Type B pancreatic cell (in vitro differentiated cells): ENCODE data around the gene WIPF1. TPM values are rescaled to one million over a fixed set of nuclear protein-coding genes. Genes with fewer than 3 reads are reported as not detected.

ENCODE experiments used
- DNase-seq: peaks from one replicate; pipeline ENCODE4 v3.0.0; 2021; ENCODE audit warnings: mixed read lengths; ENCODE audit not compliant: unreplicated experiment; ENCODE audit errors: extremely low spot score
- H3K27ac Mint-ChIP-seq: 2 replicates; pipeline ENCODE4 v1.8.0; 2021; ENCODE audit warnings: mild to moderate bottlenecking, mixed read lengths
- H3K27me3 Mint-ChIP-seq: 2 replicates; pipeline ENCODE4 v1.8.0; 2021; ENCODE audit warnings: mixed read lengths
- H3K36me3 Mint-ChIP-seq: 2 replicates; pipeline ENCODE4 v1.8.0; 2021; ENCODE audit warnings: mixed read lengths
- H3K4me1 Mint-ChIP-seq: one replicate; pipeline ENCODE4 v1.8.0; 2021; ENCODE audit warnings: mixed read lengths; ENCODE audit not compliant: unreplicated experiment
- H3K4me3 Mint-ChIP-seq: 2 replicates; pipeline ENCODE4 v1.8.0; 2021; ENCODE audit warnings: mild to moderate bottlenecking, mixed read lengths
- H3K9me3 Mint-ChIP-seq: 2 replicates; pipeline ENCODE4 v1.8.0; 2021; ENCODE audit warnings: mixed read lengths
- total RNA-seq: library from RNA; stranded (reverse); gene quantifications from 2 replicates; pipeline ENCODE4 v1.2.1, GENCODE V29; 2021; ENCODE audit warnings: low replicate concordance
- TF ChIP-seq, protein P1 (sequence below): fragments of 200-600 bp; sonication (generic); conservative IDR thresholded peaks from 2 replicates; pipeline ENCODE4 v1.5.0; 2021; ENCODE audit warnings: antibody characterized with exemption, mild to moderate bottlenecking

WIPF1 gene
- total RNA-seq, 1 donor from 2014 or later: 19.2 TPM

GRCh38 chr2:174602745-174603144, 5.1 kb upstream of the WIPF1 start:
- Mint-ChIP-seq H3K9me3 (peaks cover 8% of the 10 kb centered on the region), H3K27ac (no peak overlapping the region), H3K4me3 (no peak overlapping the region), H3K4me1 (peaks cover 3% of the 10 kb centered on the region), H3K36me3 (no peaks in the 10 kb centered on the region), H3K27me3 (no peaks in the 10 kb centered on the region)
- TF ChIP-seq, protein P1, sequence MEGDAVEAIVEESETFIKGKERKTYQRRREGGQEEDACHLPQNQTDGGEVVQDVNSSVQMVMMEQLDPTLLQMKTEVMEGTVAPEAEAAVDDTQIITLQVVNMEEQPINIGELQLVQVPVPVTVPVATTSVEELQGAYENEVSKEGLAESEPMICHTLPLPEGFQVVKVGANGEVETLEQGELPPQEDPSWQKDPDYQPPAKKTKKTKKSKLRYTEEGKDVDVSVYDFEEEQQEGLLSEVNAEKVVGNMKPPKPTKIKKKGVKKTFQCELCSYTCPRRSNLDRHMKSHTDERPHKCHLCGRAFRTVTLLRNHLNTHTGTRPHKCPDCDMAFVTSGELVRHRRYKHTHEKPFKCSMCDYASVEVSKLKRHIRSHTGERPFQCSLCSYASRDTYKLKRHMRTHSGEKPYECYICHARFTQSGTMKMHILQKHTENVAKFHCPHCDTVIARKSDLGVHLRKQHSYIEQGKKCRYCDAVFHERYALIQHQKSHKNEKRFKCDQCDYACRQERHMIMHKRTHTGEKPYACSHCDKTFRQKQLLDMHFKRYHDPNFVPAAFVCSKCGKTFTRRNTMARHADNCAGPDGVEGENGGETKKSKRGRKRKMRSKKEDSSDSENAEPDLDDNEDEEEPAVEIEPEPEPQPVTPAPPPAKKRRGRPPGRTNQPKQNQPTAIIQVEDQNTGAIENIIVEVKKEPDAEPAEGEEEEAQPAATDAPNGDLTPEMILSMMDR: no peak
- no peak for DNase-seq

DNA sequence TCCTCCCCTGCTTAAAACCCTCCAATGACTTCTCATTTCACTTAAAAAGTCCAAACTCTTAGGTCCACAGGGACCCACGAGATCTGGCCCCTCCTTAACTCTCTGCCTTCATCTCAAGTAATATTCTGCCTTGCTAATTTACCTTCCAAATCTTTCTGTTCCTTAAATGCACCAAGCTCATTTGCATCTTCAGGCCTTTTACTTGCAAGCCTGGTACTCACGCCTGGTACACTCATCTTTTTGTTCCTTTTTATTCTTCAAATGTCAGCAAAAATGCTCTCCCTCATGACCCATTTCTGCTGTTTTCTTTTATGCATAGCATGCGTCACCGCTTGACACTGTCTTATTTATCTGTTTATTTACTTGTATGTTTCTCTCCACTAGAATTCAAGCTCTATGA, 2.7 kb upstream of the WIPF1 start:
- Mint-ChIP-seq H3K36me3 (no peaks in the 10 kb centered on the region), H3K9me3 (peaks cover 8% of the 10 kb centered on the region), H3K4me1 (peaks cover 10% of the 10 kb centered on the region), H3K4me3 (no peak overlapping the region), H3K27ac (no peak overlapping the region), H3K27me3 (no peaks in the 10 kb centered on the region)
- DNase-seq: no peak
- TF ChIP-seq, protein P1: no peak

GRCh38 chr2:174599310-174599921, 1.8 kb upstream of the WIPF1 start:
- Mint-ChIP-seq H3K27me3 (no peaks in the 10 kb centered on the region), H3K4me3 (no peak overlapping the region), H3K36me3 (no peaks in the 10 kb centered on the region), H3K4me1 (peaks cover 12% of the 10 kb centered on the region), H3K9me3 (peaks cover 8% of the 10 kb centered on the region), H3K27ac (no peak overlapping the region)
- DNase-seq: no peak
- TF ChIP-seq, protein P1: no peak

GRCh38 chr2:174597009-174597344, 627 bp downstream of the WIPF1 start:
- peaks cover 23% of the 10 kb centered on the region for H3K4me1 Mint-ChIP-seq
- no peaks in the 10 kb centered on the region for H3K27me3 Mint-ChIP-seq
- TF ChIP-seq, protein P1: no peak
- H3K36me3 Mint-ChIP-seq: no peaks in the 10 kb centered on the region
- H3K9me3 Mint-ChIP-seq: peaks cover 8% of the 10 kb centered on the region
- H3K4me3 Mint-ChIP-seq: no peak overlapping the region
- H3K27ac Mint-ChIP-seq: no peak overlapping the region
- DNase-seq: no peak

DNA sequence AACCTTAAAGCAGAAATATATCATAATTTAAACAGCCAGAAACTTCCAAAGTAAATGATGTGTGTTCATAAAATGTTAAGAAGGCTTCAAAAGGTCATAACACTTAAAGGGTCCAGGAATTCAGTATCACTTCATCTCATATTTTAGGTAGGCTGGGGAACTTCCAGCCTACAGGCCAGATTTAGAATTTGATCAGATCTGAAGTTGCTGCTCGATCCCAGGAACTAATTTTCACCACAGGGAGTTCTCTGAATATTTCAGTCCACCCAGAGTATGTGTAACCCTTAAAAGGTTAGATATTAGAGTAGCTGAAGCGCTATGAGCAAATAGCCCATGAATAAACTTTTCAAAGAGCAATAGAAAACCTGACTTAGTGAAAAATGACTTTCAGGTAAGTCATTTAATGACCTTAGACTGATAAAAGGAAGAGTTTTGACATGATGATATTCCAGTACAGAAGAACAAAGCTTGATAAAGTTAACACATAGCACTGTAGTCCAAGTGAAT, 1.7 kb downstream of the WIPF1 start:
- Mint-ChIP-seq H3K4me3 (no peak overlapping the region), H3K27ac (no peak overlapping the region), H3K27me3 (no peaks in the 10 kb centered on the region), H3K9me3 (peaks cover 8% of the 10 kb centered on the region), H3K36me3 (no peaks in the 10 kb centered on the region), H3K4me1 (peaks cover 24% of the 10 kb centered on the region)
- DNase-seq: no peak
- TF ChIP-seq, protein P1: no peak
